Activated CD8-positive, alpha-beta memory T cell treated with anti-CD3 and anti-CD28 coated beads for 48 hours (primary cell): Measurements from ENCODE around the gene RABL2A.
"Not testable (repeated sequence)": the region's sequence is repeated elsewhere in the genome, so short reads cannot be mapped to it uniquely, and the experiment has no call there.

ENCODE experiments used
- DNase-seq, 3 experiments: peaks; one replicate each; pipeline ENCODE4 v3.0.0-alpha.2; 2020; ENCODE audit warnings: low read depth in 2 of 3, low spot score in 2 of 3

The RABL2A gene

DNA sequence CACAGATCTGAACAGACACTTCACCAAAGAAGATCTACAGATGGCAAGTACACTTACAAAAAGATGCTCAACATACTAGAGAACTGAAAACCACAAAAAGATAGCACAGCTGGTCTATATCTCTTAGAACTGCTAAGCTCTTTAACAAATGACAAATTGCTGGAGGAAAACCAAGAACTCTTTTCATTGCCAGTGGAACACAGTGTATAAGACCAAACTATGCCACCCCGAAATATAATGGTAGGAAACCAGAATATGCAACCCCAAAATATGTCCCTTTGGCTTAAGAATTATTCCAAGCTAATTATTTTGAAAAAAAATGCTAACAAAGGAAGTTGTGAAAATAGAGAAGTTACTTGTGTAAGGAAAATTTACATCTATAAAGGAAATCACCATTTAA is 21.0 kb upstream of the RABL2A start:
- DNase-seq, result not testable (repeated sequence)

DNA sequence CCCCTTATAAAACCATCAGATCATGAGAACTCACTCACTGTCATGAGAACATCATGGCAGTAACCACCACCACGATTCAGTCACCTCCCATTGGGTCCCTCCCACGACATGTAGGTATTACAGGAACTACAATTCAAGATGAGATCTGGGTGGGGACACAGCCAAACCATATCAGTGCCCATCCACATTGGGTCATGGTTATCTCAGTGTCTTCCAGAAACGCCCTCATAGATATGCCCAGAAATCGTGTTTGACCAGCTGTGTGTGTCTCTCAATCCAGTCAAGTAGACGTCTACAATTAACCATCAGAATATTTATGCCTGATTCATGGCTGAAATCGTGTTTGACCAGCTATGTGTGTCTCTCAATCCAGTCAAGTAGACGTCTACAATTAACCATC is 17.2 kb upstream of the RABL2A start:
- not testable (repeated sequence) for DNase-seq

GRCh38 chr2:113621002-113621401 is 6.1 kb upstream of the RABL2A start:
- not testable (repeated sequence) for DNase-seq

- not testable (repeated sequence) for DNase-seq
These were observed 1.2 kb upstream of the RABL2A start for GRCh38 chr2:113625906-113626305.

DNA sequence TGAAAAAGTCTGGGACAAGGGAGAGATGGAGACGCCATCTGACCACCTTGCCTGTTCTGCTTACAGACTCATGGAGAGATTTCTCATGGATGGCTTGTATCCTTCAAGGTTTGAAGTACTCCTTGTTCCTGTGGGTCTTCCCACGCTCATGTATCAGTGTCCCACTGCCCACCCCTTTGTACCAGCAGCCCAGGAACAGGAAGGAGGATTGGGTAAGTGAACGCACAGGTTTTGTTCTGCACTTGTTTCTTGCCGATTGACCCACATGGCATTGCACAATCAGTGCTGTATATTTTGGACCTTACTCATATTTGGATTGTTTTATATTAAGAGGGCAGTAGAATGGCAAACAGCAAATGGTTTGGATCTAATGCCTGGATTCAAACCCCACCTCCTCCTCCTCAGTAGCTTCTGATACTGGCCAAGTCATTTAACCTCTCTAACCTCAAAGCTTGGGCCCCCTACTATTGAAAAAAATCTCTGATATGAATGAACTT is 5.8 kb downstream of the RABL2A start:
- DNase-seq, result not testable (repeated sequence)

DNA sequence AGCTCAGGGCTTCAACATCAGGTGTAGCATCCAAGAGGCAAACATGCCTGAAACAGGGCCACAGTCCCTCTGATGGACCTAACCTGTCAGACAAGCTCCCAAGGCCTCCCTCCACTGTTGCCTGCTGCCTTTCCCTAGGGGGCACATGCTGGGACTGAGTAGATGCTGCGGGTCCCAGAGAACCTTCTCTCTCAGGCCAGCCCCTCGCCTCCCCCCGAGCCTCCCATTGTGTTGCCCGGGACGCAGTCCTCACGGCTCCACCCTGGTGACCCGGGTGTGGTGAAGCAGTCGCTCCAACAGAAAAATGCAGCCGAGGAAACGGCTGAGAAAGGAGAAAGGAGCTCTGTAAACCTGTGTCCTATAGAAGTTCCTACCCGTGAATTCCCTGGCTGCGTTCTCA is 8.3 kb downstream of the RABL2A start:
- not testable (repeated sequence) for DNase-seq

DNA sequence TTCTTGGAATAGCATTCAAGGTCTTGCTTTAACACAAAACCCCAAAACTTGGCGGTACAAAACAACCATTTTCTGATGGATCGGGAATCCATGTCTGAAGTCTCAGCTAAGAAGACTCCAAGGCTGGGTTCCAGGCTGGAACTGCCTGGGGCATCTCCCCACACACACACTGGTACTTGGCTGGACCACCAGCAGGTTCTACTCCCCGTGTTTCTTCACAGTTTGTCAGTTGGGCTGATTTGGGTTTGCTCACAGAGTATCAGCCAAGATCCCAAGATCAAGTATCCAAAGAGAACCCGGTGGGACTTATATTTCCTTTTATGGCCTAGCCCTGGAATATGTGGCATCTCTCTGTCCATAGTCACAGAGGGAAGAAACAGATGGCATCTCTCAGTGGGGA is 9.2 kb downstream of the RABL2A start:
- not testable (repeated sequence) for DNase-seq

- not testable (repeated sequence) for DNase-seq
These were observed 11.0 kb downstream of the RABL2A start for GRCh38 chr2:113638084-113638483.

- DNase-seq, result not testable (repeated sequence)
These were observed 19.2 kb downstream of the RABL2A start for GRCh38 chr2:113646217-113646616.

GRCh38 chr2:113650834-113651815 is 24.1 kb downstream of the RABL2A start:
- not testable (repeated sequence) for DNase-seq

GRCh38 chr2:113652599-113652998 is 25.5 kb downstream of the RABL2A start:
- not testable (repeated sequence) for DNase-seq

DNA sequence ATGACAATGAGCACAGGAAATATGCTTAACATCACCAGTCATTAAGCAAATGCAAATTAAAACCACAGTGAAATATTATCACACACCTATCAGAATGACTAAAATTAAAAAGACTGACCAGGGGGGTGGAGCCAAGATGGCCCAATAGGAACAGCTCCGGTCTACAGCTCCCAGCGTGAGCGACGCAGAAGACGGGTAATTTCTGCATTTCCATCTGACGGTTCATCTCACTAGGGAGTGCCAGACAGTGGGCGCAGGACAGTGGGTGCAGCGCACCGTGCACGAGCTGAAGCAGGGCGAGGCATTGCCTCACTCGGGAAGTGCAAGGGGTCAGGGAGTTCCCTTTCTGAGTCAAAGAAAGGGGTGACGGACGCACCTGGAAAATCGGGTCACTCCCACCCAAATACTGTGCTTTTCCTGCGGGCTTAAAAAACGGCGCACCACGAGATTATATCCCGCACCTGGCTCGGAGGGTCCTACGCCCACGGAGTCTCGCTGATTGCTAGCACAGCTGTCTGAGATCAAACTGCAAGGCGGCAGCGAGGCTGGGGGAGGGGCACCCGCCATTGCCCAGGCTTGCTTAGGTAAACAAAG is 29.1 kb downstream of the RABL2A start:
- DNase-seq, result not testable (repeated sequence)

DNA sequence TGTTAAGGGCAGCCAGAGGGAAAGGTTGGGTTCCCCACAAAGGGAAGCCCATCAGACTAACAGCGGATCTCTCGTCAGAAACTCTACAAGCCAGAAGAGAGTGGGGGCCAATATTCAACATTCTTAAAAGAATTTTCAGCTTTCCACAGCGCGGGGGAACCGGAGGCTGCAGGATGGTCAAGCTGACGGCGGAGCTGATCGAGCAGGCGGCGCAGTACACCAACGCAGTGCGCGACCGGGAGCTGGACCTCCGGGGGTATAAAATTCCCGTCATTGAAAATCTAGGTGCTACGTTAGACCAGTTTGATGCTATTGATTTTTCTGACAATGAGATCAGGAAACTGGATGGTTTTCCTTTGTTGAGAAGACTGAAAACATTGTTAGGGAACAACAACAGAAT is 30.7 kb downstream of the RABL2A start:
- not testable (repeated sequence) for DNase-seq

DNA sequence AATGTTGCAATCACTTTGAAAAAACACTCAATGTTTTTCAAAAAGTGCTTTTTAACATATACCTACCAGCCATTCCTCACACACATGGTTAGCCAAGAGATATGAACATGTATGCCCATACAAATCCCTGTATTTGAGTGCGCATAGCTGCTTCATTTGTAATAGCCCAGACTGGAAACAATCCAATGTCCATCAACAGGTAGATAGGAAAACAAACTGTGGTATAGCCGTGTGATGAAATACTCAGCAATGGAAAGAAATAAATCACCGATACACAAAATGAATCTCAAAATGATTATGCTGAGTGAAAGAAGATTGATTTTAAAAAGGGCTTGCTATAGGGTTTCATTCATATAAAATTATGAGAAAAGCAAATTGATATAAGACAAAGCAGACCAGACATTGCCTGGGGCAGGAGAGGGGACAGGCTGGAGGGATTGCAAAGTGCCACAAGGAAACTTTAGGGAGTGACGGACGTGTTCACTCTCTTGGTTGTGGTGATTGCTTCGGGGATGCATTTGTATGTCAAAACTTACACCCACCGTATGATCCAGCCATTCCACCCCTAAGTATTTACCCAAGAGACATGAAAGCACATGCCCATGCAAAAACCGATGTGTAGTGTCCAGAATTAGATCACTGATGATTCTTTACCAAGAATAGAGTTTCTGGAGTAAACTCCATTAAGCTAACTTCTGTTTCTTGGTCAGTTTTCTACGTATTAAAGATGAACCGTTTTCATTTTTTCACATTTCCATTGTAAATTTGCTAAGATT is 36.4 kb downstream of the RABL2A start:
- not testable (repeated sequence) for DNase-seq

DNA sequence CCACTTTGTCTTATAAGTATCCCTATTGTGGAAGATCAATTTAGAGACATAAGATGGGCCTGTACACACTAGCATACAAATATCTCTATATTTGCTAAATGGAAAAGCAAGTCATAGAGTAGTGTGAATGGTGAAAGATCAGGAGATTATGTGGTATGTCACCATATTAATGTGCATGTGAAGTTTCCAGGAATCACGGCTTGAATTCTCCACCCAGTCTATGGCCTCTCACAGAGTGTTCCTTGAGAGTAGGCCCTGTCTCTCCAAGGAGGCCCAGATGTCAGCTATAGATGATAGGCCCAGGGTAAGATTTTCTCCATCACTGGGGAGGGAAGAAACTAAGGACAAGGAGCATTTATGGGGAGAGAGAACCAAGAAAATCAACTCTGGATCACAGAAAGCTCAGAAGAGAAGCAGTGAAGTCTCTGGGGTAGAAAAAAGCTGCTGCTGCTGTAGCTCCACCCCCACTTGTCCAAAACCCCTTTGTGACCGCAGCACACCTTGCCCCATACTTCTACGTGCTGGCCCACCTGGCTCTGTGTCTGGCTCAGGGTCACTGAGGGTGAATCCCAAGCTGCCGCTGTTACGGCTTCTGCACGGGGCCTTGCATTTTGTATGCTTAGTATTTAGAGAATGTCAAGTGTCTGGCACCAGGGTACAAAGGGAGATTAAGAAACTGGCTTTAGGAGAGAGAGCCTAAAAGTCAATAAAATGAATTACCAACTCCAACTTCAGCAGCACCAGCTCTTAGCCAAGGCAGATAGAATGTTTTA is 37.9 kb downstream of the RABL2A start:
- DNase-seq, result not testable (repeated sequence)

GRCh38 chr2:113669013-113669412 is 41.9 kb downstream of the RABL2A start:
- not testable (repeated sequence) for DNase-seq

GRCh38 chr2:113672326-113672932 is 45.4 kb downstream of the RABL2A start:
- no peak for DNase-seq

- no peak for DNase-seq
These were observed 48.8 kb downstream of the RABL2A start for GRCh38 chr2:113675875-113676274.

DNA sequence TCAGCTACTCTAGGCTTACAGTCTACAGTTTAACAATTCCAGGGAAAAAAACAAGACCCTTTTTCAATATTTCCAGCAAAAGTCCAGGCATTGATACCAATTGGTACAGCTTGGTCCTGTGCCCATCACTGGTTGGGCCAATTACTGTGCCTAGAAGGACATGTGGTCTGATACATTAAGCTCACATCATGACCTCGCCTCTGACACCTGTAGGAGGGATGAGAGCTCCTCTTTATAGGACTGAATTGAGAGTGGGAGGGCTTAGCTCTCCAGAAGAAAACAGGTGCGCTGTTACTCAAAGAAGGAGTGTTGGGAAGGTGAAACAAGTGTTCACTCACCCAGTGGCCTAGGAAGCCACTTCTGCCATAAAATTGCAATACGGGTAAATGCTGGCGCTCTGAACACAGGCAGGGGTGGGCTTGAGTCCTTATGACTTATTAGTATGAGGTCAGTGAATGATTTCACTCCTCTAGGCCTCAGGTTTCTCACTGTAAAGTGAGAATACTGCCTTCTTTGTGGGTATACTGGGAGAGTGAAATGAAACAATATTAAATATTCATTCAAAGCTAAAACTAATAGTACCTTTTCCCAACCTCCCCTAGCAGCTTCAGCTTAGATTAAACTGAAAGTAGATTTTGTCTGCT is 49.7 kb downstream of the RABL2A start:
- DNase-seq, result no peak

DNA sequence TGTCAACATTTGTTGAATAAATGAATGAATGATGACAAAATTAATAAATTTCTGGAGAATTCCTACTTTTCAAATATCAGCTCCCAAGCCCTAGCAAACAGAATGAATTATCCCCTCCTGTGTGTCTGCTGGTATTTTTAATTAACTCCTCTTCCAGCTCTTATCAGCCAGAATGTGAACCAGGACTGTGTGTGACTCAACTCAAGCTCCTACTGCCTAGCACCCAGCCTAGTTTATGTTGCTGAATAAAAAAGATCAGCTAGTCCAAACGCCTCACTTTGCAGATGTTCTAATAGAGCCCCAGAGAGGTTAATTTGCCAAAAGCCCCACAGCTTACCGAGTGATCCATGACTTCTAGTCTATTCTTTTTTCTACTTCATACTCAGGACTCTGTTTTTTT is 50.3 kb downstream of the RABL2A start:
- DNase-seq, result no peak
